GM18951 (cell line): ENCODE data around the gene DPH6.

ENCODE experiments used
- POLR2A ChIP-seq: IDR thresholded peaks from 4 replicates; pipeline ENCODE4 v1.6.1; 2011; ENCODE audit warnings: mild to moderate bottlenecking; ENCODE audit not compliant: insufficient read length, insufficient read depth; ENCODE audit errors: extremely low read depth
- in situ Hi-C: fragments of 300-500 bp; cut with MboI; formaldehyde crosslinking; loops from one replicate; pipeline ENCODE4 v1.12.0; 2022; ENCODE audit warnings: low sequenced_read_pairs, mixed read lengths, inconsistent platforms; ENCODE audit not compliant: unreplicated experiment

Gene DPH6

GRCh38 chr15:35557012-35557411 is 11.0 kb upstream of the DPH6 start:
- in situ Hi-C loops = no loop called here
- no peak for TF ChIP-seq POLR2A

- in situ Hi-C loops = no loop called here
- TF ChIP-seq POLR2A = no peak
Measured at GRCh38 chr15:35555244-35555643, 9.3 kb upstream of the DPH6 start.

GRCh38 chr15:35550957-35551356 is 5.0 kb upstream of the DPH6 start:
- in situ Hi-C loops = no loop called here
- no peak for TF ChIP-seq POLR2A

GRCh38 chr15:35549567-35549966 is 3.6 kb upstream of the DPH6 start:
- in situ Hi-C loops = loop anchor here (25.0 kb wide), 1 partner anchor 1338 kb away; no protein-coding TSS in a partner anchor
- TF ChIP-seq POLR2A = no peak

- TF ChIP-seq POLR2A = no peak
- in situ Hi-C loops = loop anchor here (25.0 kb wide), 1 partner anchor 1339 kb away; no protein-coding TSS in a partner anchor
Measured at GRCh38 chr15:35548435-35548834, 2.5 kb upstream of the DPH6 start.

- TF ChIP-seq POLR2A = no peak
Measured at GRCh38 chr15:35547775-35548364, 1.9 kb upstream of the DPH6 start.

GRCh38 chr15:35546511-35547381 is 781 bp upstream of the DPH6 start:
- in situ Hi-C loops = loop anchor here (25.0 kb wide), 1 partner anchor 1341 kb away; no protein-coding TSS in a partner anchor
- no peak for TF ChIP-seq POLR2A

More at GRCh38 chr15:35547775-35548364, 1.9 kb upstream of the DPH6 start:
- in situ Hi-C loops = loop anchor here (25.0 kb wide), 1 partner anchor 1339 kb away; no protein-coding TSS in a partner anchor

- in situ Hi-C loops = loop anchor here (25.0 kb wide), 1 partner anchor 1342 kb away; no protein-coding TSS in a partner anchor
- no peak for TF ChIP-seq POLR2A
Measured at GRCh38 chr15:35545316-35545823, 595 bp downstream of the DPH6 start.

GRCh38 chr15:35540885-35541284 is 5.1 kb downstream of the DPH6 start:
- in situ Hi-C loops = loop anchor here (25.0 kb wide), 1 partner anchor 1346 kb away; no protein-coding TSS in a partner anchor

GRCh38 chr15:35540021-35540420 is 5.9 kb downstream of the DPH6 start:
- TF ChIP-seq POLR2A = no peak
- in situ Hi-C loops = loop anchor here (25.0 kb wide), 1 partner anchor 1347 kb away; no protein-coding TSS in a partner anchor

More at GRCh38 chr15:35540885-35541284, 5.1 kb downstream of the DPH6 start:
- TF ChIP-seq POLR2A = no peak

- TF ChIP-seq POLR2A = no peak
- in situ Hi-C loops = loop anchor here (25.0 kb wide), 1 partner anchor 1352 kb away; no protein-coding TSS in a partner anchor
Measured at GRCh38 chr15:35535365-35535916, 10.5 kb downstream of the DPH6 start.

GRCh38 chr15:35533130-35534110 is 12.5 kb downstream of the DPH6 start:
- no peak for TF ChIP-seq POLR2A
- in situ Hi-C loops = loop anchor here (25.0 kb wide), 1 partner anchor 1354 kb away; no protein-coding TSS in a partner anchor

GRCh38 chr15:35530698-35531097 is 15.3 kb downstream of the DPH6 start:
- no peak for TF ChIP-seq POLR2A
- in situ Hi-C loops = loop anchor here (25.0 kb wide), 1 partner anchor 1357 kb away; no protein-coding TSS in a partner anchor
